Neuron (in vitro differentiated cells): ENCODE data around the gene ERVH48-1.
"Not testable (repeated sequence)": the region's sequence is repeated elsewhere in the genome, so short reads cannot be mapped to it uniquely, and the experiment has no call there.

Experiments
- H2AFZ ChIP-seq: one replicate; pipeline ENCODE4 v1.6.1; 2013; ENCODE audit warnings: low read depth, mild to moderate bottlenecking, inconsistent platforms, low read length, moderate library complexity
- H3K27me3 ChIP-seq: one replicate; pipeline ENCODE4 v1.6.1; 2013; ENCODE audit warnings: low read length; ENCODE audit not compliant: insufficient read depth
- H3K36me3 ChIP-seq: one replicate; pipeline ENCODE4 v1.6.1; 2013; ENCODE audit warnings: low read length; ENCODE audit not compliant: insufficient read depth
- H3K4me1 ChIP-seq: one replicate; pipeline ENCODE4 v1.6.1; 2013; ENCODE audit warnings: low read length; ENCODE audit not compliant: insufficient read depth
- H3K4me3 ChIP-seq: 2 replicates; pipeline ENCODE4 v1.5.1; 2013; ENCODE audit warnings: mild to moderate bottlenecking, low read length, moderate library complexity
- H3K9me3 ChIP-seq: one replicate; pipeline ENCODE4 v1.6.1; 2013; ENCODE audit warnings: low read length

Gene ERVH48-1

GRCh38 chr21:42933137-42933970 is 7.9 kb upstream of the ERVH48-1 start:
- not testable (repeated sequence) for H3K27me3 ChIP-seq, H3K4me1 ChIP-seq, H2AFZ ChIP-seq, H3K9me3 ChIP-seq, H3K4me3 ChIP-seq, H3K36me3 ChIP-seq

GRCh38 chr21:42932378-42933136 is 7.1 kb upstream of the ERVH48-1 start:
- H3K36me3 ChIP-seq, H3K9me3 ChIP-seq, H3K27me3 ChIP-seq, H2AFZ ChIP-seq, H3K4me3 ChIP-seq, H3K4me1 ChIP-seq: not testable (repeated sequence)

- Histone ChIP-seq H3K4me3 (no peak overlapping the region), H3K36me3 (no peaks in the 10 kb centered on the region)
Measured at GRCh38 chr21:42931560-42932235, 6.3 kb upstream of the ERVH48-1 start.

GRCh38 chr21:42929969-42930368 is 4.5 kb upstream of the ERVH48-1 start:
- H3K4me3 ChIP-seq, result no peak overlapping the region
- peaks cover 5% of the 10 kb centered on the region for H3K9me3 ChIP-seq
- no peaks in the 10 kb centered on the region for H3K27me3 ChIP-seq
- H2AFZ ChIP-seq, result no peak overlapping the region
- no peaks in the 10 kb centered on the region for H3K36me3 ChIP-seq
- H3K4me1 ChIP-seq, result peaks cover 2% of the 10 kb centered on the region

More at GRCh38 chr21:42931560-42932235, 6.3 kb upstream of the ERVH48-1 start:
- H2AFZ ChIP-seq, result no peak overlapping the region
- peaks cover 2% of the 10 kb centered on the region for H3K4me1 ChIP-seq
- no peaks in the 10 kb centered on the region for H3K27me3 ChIP-seq
- peaks cover 5% of the 10 kb centered on the region for H3K9me3 ChIP-seq

GRCh38 chr21:42927474-42928200 is 2.2 kb upstream of the ERVH48-1 start:
- H3K36me3 ChIP-seq, H3K9me3 ChIP-seq, H2AFZ ChIP-seq, H3K27me3 ChIP-seq, H3K4me1 ChIP-seq, H3K4me3 ChIP-seq: not testable (repeated sequence)

- Histone ChIP-seq H3K9me3 (peaks cover 5% of the 10 kb centered on the region), H3K36me3 (no peaks in the 10 kb centered on the region), H2AFZ (peak overlapping the region; percentile 67), H3K27me3 (no peaks in the 10 kb centered on the region), H3K4me3 (no peak overlapping the region), H3K4me1 (peaks cover 6% of the 10 kb centered on the region)
Measured at GRCh38 chr21:42924433-42924751, 1.0 kb downstream of the ERVH48-1 start.

- Histone ChIP-seq H2AFZ (peak overlapping the region; percentile 67), H3K4me3 (no peak overlapping the region), H3K36me3 (no peaks in the 10 kb centered on the region), H3K4me1 (peaks cover 6% of the 10 kb centered on the region), H3K27me3 (no peaks in the 10 kb centered on the region), H3K9me3 (peaks cover 5% of the 10 kb centered on the region)
Measured at GRCh38 chr21:42923553-42924432, 1.6 kb downstream of the ERVH48-1 start.

GRCh38 chr21:42922918-42923317 is 2.5 kb downstream of the ERVH48-1 start:
- Histone ChIP-seq H3K27me3 (no peaks in the 10 kb centered on the region), H3K9me3 (peaks cover 5% of the 10 kb centered on the region), H3K36me3 (no peaks in the 10 kb centered on the region), H3K4me3 (no peak overlapping the region), H3K4me1 (peaks cover 6% of the 10 kb centered on the region), H2AFZ (no peak overlapping the region)

GRCh38 chr21:42921927-42922326 is 3.5 kb downstream of the ERVH48-1 start:
- Histone ChIP-seq H3K36me3 (no peaks in the 10 kb centered on the region), H3K4me3 (no peak overlapping the region)

GRCh38 chr21:42918291-42918690 is 7.1 kb downstream of the ERVH48-1 start:
- Histone ChIP-seq H3K4me1 (no peaks in the 10 kb centered on the region), H3K4me3 (no peak overlapping the region), H2AFZ (no peak overlapping the region), H3K36me3 (no peaks in the 10 kb centered on the region), H3K9me3 (peaks cover 2% of the 10 kb centered on the region), H3K27me3 (no peaks in the 10 kb centered on the region)

More at GRCh38 chr21:42921927-42922326, 3.5 kb downstream of the ERVH48-1 start:
- Histone ChIP-seq H3K27me3 (no peaks in the 10 kb centered on the region), H3K9me3 (peaks cover 2% of the 10 kb centered on the region), H3K4me1 (peaks cover 4% of the 10 kb centered on the region), H2AFZ (no peak overlapping the region)

- no peaks in the 10 kb centered on the region for H3K4me1 ChIP-seq
- peaks cover 29% of the 10 kb centered on the region for H3K36me3 ChIP-seq
- no peaks in the 10 kb centered on the region for H3K27me3 ChIP-seq
- no peak overlapping the region for H3K4me3 ChIP-seq
- H2AFZ ChIP-seq, result no peak overlapping the region
- peaks cover 2% of the 10 kb centered on the region for H3K9me3 ChIP-seq
Measured at GRCh38 chr21:42913476-42913875, 12.0 kb downstream of the ERVH48-1 start.

- H3K36me3 ChIP-seq, result peaks cover 34% of the 10 kb centered on the region
- H3K4me1 ChIP-seq, H3K9me3 ChIP-seq, H3K4me3 ChIP-seq, H3K27me3 ChIP-seq, H2AFZ ChIP-seq: not testable (repeated sequence)
Measured at GRCh38 chr21:42911920-42912319, 13.5 kb downstream of the ERVH48-1 start.
